HT1080 (cell line): Measurements from ENCODE around the gene GIGYF2. TPM values are rescaled to one million over a fixed set of nuclear protein-coding genes. Genes with fewer than 3 reads are reported as not detected.

Experiments
- DNase-seq: peaks from one replicate; pipeline ENCODE4 v3.0.0-alpha.2; 2015; ENCODE audit warnings: low read depth
- total RNA-seq: library from RNA; depleted of rRNA; stranded (reverse); fragments of >200 nt; shearing (Covaris generic); gene quantifications from 2 replicates; pipeline ENCODE4 v1.2.3, GENCODE V29; 2014

Gene GIGYF2
- total RNA-seq, 1 experiment from 2014 or later = 49.2 TPM

DNA sequence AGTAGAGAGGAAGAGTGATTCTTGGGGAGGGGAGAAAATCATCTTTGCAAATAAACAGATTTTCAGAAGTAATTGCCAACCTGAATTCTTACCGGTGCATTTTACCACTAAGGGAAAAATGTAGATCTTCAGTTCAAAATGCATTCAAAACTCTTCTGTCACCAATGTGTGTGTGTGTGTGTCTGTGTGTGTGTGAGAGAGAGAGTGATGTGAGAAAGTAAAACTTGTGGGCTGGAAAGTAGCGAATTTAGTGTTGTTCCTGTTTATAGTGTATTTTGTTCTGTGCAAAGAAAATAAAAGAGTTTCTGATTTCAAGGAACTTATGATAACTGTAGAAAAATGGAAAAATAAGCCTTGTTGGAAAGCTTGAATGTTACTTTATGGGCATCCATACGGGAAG lies 52.2 kb downstream of the GIGYF2 start:
- no peak for DNase-seq

DNA sequence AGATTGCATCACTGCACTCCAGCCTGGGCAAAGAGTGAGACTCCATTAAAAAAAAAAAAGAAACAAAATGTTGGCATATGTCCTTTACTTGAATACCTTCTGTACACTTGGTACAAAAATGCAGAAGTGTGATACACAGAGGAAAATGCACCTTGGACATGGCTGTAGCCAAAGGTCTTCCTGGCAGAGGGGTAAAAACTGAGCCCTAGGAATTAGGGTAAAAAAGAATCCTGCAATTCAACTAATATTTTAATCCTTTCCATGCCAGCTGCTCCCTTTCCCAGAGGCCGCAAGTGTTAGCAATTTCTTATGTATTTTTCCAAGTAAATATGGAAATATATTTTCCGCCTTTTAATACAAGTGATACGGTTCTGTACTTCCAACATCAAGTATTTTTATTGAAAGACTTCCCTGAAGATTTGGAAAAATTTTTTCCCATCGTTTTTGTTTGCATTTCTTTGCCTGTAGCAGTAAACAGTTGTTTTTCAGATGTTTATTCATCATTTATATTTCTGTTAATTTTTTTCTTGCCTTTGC lies 53.1 kb downstream of the GIGYF2 start:
- no peak for DNase-seq

DNA sequence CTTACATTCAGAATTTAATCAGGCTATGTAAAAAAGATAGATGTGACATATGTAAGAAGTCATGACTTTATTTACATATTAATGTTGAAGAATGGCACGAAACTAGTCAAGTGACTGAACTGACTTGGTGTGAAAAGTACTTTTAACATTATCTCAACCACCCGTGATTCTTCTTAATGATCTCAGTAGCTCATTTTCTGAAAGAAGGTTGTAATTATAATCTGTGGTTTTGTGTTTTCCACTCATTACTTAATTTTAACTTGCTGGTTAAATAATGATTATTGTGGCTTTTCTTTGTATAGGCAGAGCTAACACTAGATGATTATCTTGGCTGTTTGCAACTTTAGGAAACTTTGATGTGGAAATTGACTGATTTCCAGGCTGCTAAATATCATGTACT lies 60.8 kb downstream of the GIGYF2 start:
- DNase-seq = no peak

DNA sequence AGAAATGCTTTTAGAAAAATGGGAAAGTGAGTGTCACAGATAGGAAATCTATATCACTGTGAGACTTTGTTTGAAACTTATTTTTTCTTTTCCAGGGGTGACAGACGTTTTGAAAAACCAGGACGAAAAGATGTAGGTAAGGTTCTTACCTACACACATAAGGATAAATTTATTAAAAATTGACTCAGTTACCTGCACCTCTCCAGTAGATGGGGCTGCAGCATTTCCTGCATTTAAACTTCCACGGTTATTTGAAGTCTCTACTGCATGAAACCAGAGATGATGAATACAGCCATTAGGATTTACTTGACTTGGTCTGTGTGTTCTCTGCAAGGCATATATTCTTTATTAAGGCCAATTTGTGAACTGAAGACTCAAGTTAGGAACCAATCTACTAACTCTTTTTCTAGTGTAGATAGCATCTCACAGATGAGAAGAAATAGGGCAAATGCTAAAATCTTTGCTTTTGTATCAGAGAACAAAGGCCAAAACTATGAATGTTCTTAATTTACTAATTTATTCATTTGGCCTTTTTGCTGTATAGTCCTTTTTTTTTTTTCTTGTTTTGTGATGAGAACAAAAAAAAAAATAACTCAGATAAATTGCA lies 64.3 kb downstream of the GIGYF2 start:
- DNase-seq = peak; percentile 27

DNA sequence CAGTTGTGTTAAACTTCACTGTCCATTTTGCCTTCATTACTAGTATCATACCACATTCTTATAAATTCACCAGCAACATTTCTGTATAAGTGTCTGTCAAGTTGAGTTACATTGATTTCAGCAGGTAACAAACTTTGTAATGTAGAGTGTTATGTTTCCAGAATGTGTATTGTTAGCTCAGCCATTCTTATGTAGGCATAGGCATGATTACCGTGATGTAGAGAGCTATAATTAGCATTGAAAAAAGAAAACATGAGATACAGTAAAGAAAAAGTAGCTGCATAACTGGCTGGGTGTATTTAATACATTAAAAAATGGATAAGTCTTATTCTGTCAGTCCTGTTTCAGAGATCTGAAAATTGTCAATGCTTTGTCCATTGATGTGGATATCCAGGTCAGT lies 70.7 kb downstream of the GIGYF2 start:
- DNase-seq = no peak

DNA sequence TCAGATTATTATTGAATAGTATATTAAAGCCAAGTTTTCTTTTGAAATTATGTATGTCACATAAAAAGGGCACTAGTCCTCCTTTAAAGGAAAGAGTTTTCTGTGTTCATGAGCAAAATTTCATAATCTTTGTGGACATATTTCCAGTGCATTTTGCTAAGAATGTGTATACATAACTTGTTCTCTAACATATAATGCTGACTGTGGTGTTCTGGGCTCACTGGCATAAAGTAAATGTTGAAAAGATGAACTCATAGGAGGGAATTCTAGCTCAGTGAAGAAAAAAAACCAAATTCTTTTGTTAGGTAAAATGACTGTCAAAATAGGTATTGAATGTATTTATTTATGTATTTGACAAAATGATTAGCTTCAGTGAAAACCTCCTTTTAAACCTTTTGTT lies 73.1 kb downstream of the GIGYF2 start:
- no peak for DNase-seq

DNA sequence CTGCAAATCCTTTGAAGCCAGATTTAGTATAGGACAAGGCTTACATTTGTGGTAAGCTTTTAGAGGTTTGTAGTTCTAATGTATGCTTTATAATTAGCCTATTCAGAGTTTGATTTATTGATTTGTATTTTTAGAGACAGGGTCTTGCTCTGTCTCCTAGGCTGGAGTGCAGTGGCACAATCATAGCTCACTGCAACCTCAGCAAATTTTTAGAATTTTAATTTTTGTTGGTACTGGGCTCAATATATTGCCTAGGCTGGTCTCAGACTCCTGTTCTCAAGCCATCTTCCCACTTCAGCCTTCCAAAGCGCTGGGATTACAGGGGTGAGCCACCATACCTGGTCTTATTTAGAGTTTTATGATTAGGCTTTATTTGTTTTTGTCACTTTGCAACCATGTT lies 74.7 kb downstream of the GIGYF2 start:
- DNase-seq = no peak

DNA sequence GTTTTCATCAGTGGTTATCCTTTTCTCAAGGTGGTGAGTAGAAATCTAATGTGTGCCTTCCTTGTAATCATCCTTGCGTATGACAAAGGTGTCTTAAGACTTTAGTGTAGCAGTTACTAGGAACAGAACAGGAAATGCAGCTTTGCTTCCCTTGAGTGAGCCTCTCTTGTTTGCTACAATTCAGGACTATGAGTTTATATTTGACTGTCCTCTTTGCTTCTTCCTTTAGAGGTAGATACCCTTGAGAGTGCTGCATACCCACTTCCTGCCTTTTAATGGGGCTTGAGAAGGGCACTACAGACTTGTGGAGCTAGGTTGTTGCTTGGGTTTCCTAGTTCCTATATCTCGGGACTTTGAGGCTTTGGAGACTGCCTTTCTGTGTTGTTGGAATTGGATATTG lies 75.4 kb downstream of the GIGYF2 start:
- DNase-seq = no peak

DNA sequence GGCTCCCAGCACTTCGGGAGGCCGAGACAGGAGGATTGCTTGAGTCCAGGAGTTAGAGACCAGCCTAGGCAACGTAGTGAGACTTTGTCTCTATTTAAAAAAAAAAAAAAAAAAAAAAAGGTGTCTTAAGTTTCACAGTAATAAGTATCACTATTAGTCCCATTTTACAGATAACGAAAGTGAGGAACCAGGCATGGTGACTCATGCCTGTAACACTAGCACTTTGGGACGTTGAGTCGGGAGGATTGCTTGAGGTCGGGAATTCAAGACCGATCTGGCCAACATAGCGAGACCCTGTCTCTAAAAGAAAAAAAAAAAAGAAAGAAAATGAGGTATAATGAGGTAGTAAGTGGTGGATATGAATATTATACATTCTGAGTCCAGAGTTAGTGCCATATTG lies 76.7 kb downstream of the GIGYF2 start:
- no peak for DNase-seq

DNA sequence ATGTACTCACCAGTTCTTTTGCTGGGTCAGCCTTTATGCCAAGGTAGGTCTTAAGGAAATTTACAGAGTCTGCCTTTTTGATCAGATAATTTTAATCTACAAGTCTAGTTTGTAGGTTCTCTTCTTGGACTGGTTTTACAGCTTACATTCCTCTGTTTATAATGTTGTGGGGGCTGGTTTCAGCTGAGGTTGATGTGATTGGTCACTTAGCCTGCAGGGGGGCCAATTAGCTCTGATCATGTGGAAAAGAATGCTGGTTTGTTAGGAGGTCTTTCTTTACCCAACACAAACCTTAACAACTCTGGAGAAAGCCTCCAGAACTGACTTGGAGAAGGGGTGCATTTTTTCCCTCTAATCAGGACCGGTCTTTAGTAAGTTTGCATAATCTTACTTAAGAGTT lies 79.3 kb downstream of the GIGYF2 start, which contains the start of gene KCNJ13:
KCNJ13 (minus strand) TSS at position 131 of the 400 bp plus-strand sequence. CDS start 5,203 bp downstream, outside the sequence.
- no peak for DNase-seq

DNA sequence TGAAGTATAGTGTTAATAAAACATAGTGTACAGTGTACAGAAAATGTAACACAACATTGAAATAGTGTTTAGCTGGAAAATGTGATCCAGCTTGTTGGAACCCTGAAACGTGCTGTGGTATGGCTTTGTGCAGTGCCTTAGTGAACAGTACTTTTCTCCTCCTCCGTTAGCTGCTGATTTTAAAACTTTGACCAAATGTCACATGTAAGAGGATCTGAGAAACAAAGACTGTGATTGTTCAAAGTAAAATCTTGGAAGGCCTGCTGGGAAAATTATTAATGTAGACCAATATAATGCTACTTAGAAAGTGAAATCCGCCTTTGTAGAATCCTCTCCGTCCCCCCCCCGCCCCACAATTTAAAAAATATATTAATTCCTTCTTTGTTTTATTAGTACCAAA lies 80.1 kb downstream of the GIGYF2 start:
- DNase-seq = no peak

DNA sequence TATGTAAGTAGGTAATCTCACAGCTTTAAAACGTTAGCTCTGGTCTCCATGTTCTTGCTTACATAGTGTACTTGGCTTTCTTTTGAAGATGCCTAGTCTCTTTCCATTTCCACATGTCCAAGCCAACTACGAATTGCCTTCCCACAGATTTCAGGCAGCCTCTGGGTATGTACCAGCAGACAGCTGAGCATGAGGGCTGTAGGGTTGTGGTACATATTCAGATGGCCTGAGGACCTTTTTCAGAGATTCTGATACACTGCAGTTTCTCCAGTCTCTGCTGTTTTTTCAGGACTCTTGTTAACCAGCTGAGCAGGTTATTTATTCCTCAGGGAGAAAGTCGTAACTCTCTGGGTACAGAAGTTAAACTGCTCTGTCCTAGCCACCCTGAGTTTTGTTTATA lies 82.3 kb downstream of the GIGYF2 start:
- DNase-seq = no peak

DNA sequence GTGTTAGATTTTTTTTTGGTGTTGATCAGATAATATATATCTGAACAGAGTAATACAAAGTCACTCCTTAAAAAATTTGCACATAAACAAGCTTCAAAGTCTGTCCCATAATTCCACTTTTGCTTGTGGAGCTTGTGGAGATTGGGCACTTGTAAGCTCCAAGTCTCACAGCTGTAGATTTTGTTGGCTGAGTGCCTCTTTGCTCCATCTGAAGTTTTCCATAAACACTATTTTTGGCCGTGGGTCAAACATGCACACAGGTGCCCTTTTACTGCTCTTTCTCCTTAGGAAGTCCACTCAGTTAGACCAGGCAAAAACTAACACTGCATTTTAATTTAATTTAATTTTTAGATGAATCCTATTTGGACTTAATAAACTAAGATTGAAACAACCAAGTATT lies 82.8 kb downstream of the GIGYF2 start:
- DNase-seq = no peak

DNA sequence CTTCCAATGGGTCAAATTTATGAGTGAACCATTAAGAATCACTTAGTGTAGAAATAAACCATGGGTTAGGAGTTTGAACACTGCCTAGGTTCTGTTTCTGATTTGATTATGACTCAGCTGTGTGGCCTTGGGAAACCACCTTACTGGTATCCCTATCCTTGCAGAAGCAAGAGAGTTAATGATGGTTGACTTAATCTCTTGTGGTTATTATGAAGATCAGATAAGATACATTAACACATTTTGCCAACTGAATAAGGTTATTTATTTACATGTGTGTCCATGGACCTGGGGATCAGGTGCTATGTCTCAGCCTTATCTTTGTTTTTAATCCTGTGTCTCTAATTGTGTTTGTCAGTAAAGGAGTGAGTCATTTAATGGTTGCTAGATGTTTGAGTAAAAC lies 84.6 kb downstream of the GIGYF2 start:
- DNase-seq = peak; percentile 57

DNA sequence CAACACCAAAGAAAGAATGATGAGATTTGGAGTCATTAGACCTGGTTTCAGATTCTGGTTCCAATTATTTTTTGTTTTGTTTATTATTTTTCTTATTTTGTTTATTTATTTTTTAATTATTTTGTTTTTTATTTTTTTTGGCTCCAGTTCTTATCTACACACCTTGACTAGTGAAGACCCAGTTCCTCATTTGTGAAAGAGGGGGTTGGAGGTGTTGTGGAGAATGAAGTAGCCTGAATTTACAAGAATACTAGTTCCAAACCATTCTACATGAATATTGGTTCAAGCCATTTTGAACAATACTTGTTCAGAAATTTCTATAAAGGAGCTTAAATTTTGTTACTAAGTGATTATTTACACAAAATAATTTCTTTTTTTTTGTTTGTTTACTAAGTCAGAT lies 86.1 kb downstream of the GIGYF2 start:
- no peak for DNase-seq

DNA sequence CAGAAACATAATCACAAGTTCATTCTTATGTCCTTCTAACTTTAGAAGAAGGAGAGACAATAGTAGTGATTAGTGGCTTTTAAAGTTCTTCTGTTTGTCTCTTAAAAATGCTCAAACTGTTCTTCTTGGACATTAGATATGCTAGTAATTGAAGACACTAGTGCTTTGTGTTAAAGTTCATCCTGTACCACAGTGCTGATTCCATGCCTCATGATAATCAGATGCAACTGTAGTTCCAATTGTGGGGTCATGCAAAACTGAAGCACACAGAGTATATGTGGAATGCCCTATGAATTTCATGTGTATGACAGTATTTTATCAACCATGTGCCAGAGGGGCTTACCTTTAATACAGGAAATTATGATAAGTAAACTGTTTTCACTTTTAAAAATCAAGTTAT lies 90.7 kb downstream of the GIGYF2 start:
- DNase-seq = no peak

DNA sequence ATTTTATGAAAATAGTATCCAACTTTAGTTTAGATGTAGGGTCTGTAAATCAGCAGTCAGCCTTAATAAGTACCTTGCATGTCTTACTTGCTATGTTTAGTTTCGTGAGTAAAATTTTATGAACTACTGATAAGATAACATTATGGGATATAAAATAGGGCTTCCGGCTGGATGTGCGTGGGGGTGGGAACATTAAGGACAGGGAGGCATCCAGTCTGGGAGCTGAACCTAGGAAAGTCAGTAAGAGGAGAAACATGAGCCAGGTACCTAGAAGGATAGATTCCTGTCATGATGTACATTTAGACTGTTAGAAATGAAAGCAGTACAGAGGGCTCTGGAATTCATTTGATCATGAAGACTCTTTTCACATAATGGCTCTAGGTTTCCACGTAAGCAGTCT lies 92.0 kb downstream of the GIGYF2 start:
- DNase-seq = no peak

DNA sequence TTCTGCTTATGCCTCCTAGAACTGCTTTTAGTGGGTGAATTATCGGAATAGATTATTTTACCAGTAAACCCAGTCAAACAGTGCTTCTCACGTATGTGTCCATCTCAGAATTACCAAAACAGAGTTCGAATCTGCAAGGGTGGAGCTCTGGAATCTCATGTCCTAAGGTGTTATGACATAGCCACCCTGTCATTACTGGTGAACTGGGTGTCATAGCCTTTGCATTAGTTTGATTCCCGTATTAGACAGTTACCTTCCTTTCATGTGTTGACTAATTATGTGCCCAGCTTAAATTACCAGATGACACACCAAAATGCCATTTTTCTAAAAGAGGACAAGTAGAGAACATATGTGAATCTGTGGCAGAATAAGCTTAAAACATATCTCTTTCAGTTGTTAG lies 94.4 kb downstream of the GIGYF2 start:
- DNase-seq = no peak

DNA sequence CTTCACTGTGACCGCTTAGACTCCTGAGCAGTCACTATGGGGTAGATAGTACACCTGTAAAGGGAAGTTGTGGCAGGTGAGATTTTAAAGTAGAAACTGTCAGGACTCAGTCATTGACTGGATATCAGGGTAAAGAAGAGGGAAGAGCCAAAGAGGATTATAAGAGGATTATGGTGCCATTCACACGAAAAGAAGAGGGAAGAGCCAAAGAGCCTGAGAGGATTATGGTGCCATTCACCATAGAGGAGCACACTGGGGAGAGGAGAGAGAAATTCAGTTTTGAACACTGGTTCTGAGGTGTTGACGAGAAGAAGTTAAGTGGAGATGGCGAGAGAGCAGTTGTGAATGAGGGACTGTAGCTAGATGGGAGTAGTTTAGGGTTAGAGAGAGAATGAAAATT lies 96.1 kb downstream of the GIGYF2 start:
- DNase-seq = no peak

DNA sequence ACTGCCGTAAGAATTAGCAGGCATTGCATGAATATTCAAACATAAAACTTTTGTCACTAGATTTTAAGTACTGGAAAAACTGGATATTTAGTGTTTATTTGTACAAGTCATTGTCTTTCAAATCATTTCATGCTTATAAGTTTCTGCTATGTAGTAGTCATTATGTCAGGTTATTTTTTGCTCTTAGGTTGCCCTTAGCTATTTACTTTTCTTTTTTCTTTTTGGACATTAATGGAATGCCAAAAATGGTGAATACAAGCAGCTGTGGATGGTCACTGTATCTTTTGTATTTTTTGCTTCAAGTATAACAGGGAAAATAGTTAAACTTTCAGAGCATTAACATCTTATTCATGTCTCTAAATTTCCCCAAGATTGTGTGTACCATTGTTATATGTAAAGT lies 97.8 kb downstream of the GIGYF2 start:
- DNase-seq = no peak

DNA sequence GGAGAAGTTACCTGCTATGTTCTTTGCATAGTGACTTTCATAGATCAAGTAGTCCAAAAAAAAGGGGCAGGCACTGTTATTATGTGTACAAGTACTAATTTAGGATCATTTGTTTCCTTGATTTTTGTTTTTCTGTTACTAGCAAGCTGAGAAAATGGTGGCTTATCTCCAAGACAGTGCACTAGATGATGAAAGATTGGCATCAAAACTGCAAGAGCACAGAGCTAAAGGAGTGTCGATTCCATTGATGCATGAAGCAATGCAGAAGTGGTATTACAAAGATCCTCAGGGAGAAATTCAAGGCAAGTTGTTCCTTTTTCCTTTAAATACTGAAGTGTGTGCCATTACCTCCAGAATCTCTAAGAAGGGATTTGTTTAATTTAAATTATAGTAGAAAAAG lies 98.8 kb downstream of the GIGYF2 start:
- no peak for DNase-seq

DNA sequence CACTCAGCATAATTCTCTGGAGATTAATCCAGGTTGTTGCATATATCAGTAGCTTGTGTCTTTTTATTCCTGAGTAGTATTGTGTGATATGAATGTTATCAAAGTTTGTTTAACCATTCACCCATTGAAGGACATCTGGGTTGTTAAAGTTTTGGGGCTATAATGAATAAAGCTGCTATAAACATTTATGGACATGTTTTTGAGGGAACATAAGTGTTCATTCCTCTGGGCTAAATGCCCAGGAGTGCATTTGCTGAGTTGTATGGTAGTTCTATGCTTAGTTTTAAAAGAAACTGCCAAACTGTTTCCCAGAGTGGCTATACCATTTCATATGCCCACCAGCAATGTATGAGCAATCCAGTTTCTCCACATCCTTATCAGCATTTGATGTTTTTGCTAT lies 101.1 kb downstream of the GIGYF2 start:
- DNase-seq = no peak

DNA sequence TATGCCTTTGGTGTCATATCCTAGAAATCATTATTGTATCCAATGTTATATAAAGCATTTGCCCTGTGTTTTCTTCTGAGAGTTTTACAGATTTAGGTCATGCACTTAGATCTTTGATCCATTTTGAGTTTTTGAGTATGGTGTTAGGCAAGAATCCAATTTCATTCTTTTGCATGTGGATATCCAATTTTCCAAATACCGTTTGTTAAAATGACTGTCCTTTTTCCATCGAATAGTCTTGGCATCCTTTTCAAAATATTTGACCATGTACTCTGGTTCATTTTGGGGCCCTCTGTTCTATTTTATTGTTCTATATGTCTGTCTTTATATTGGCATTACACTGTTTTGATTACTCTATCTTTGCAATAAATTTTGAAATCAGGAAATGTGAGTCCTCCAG lies 103.0 kb downstream of the GIGYF2 start:
- DNase-seq = no peak

DNA sequence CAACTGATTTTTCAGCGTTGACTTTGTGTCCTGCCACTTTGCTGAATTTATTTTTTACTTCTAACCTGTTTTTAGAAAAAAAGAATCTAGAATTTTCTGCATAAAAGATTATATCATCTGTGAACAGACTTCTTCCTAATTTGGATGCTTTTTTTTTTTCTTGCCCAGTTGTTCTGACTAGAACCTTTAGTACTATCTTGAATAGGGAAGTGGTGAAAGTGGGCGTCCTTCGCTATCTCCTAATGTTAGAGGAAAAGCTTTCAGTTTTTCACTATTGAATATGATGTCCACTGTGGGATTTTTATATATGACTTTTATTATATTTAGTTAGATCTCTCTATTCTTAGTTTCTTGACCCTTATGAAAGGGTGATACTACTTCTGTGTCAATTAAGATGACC lies 105.0 kb downstream of the GIGYF2 start:
- DNase-seq = no peak
